A549 (cell line): ENCODE results near the gene LTV1.

Experiments used
- CBX2 ChIP-seq: fragments of 200-600 bp; sonication (generic); IDR thresholded peaks from 2 replicates; pipeline ENCODE4 v1.6.1; 2016; ENCODE audit warnings: low read depth, mild to moderate bottlenecking, borderline replicate concordance
- CHD2 ChIP-seq: fragments of 150-350 bp; IDR thresholded peaks from 2 replicates; pipeline ENCODE4 v1.6.1; 2014; ENCODE audit warnings: low read length; ENCODE audit not compliant: partially characterized antibody
- JUNB ChIP-seq: fragments of >200 bp; sonication (Bioruptor Twin); formaldehyde crosslinking; IDR thresholded peaks from 2 replicates; pipeline ENCODE4 v1.6.1; 2016
- MYC ChIP-seq: IDR thresholded peaks from 2 replicates; pipeline ENCODE4 v1.6.1; 2012; ENCODE audit warnings: mild to moderate bottlenecking, inconsistent platforms, low read length, improper control_type of control experiment, borderline replicate concordance
- POLR2A ChIP-seq: IDR thresholded peaks from 2 replicates; pipeline ENCODE4 v1.6.1; 2012; ENCODE audit warnings: mild to moderate bottlenecking, low read length
- RCOR1 ChIP-seq: fragments of 150-350 bp; IDR thresholded peaks from 2 replicates; pipeline ENCODE4 v1.6.1; 2014; ENCODE audit warnings: antibody characterized with exemption, low read length, low read depth
- USF2 ChIP-seq: fragments of 450-650 bp; IDR thresholded peaks from 2 replicates; pipeline ENCODE4 v1.6.1; 2014; ENCODE audit warnings: antibody characterized with exemption
- ZSCAN20 ChIP-seq: fragments of 250-450 bp; sonication (Bioruptor Pico); IDR thresholded peaks from 2 replicates; pipeline ENCODE4 v1.8.0; 2022; ENCODE audit warnings: mild to moderate bottlenecking, moderate library complexity
- TF ChIP-seq, protein P1 (sequence below): fragments of >200 bp; sonication (Bioruptor Twin); formaldehyde crosslinking; IDR thresholded peaks from 3 replicates; pipeline ENCODE4 v1.5.1; 2016

DNA sequence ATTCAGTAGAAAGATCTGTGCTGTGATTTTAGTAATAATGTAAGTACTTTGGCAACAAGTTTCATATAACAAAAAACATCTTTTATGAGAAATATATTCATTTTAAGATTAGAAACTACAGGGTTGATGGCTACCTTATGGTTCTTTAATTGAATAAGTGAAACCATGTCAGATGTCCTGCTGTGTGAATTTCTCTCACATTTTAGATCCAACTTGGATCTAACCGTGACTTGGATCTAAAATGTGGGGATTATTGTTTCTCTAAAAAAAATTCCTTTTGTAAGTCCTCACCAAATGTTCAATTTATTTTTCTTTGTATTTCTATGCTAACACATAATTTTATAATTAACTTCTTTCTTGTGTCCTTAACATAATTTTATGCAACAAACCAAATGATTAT, 51.5 kb downstream of the LTV1 start:
- TF ChIP-seq CHD2 = no peak
- TF ChIP-seq, protein P1, sequence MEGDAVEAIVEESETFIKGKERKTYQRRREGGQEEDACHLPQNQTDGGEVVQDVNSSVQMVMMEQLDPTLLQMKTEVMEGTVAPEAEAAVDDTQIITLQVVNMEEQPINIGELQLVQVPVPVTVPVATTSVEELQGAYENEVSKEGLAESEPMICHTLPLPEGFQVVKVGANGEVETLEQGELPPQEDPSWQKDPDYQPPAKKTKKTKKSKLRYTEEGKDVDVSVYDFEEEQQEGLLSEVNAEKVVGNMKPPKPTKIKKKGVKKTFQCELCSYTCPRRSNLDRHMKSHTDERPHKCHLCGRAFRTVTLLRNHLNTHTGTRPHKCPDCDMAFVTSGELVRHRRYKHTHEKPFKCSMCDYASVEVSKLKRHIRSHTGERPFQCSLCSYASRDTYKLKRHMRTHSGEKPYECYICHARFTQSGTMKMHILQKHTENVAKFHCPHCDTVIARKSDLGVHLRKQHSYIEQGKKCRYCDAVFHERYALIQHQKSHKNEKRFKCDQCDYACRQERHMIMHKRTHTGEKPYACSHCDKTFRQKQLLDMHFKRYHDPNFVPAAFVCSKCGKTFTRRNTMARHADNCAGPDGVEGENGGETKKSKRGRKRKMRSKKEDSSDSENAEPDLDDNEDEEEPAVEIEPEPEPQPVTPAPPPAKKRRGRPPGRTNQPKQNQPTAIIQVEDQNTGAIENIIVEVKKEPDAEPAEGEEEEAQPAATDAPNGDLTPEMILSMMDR = no peak
- TF ChIP-seq POLR2A = no peak
- no peak for TF ChIP-seq USF2
- TF ChIP-seq CBX2 = no peak
- TF ChIP-seq ZSCAN20 (CRISPR knock-in tag) = no peak
- TF ChIP-seq JUNB = no peak
- no peak for TF ChIP-seq RCOR1
- no peak for TF ChIP-seq MYC
